ENCODE data around the gene STK11IP.

STK11IP gene

GRCh38 chr2:219578811-219579613 is 18.6 kb upstream of the STK11IP start:
- DNase-seq (ENCODE audit: low read depth) = no peak

- no peak for DNase-seq (ENCODE audit: low read depth)
Measured at GRCh38 chr2:219581346-219581745, 16.3 kb upstream of the STK11IP start.

GRCh38 chr2:219591091-219591490 is 6.6 kb upstream of the STK11IP start:
- DNase-seq (ENCODE audit: low read depth) = no peak

- DNase-seq (ENCODE audit: low read depth) = no peak
Measured at GRCh38 chr2:219592736-219593135, 4.9 kb upstream of the STK11IP start.

- DNase-seq (ENCODE audit: low read depth) = no peak
Measured at GRCh38 chr2:219593154-219593553, 4.5 kb upstream of the STK11IP start.

- no peak for DNase-seq (ENCODE audit: low read depth)
Measured at GRCh38 chr2:219595256-219595655, 2.4 kb upstream of the STK11IP start.

- DNase-seq (ENCODE audit: low read depth) = no peak
Measured at GRCh38 chr2:219596954-219597551, 604 bp upstream of the STK11IP start.

GRCh38 chr2:219598308-219599078 is 836 bp downstream of the STK11IP start:
- no peak for DNase-seq (ENCODE audit: low read depth)

GRCh38 chr2:219603771-219604170 is 6.1 kb downstream of the STK11IP start:
- no peak for DNase-seq (ENCODE audit: low read depth)

GRCh38 chr2:219605607-219605954 is 7.9 kb downstream of the STK11IP start:
- DNase-seq (ENCODE audit: low read depth) = no peak

- DNase-seq (ENCODE audit: low read depth) = no peak
Measured at GRCh38 chr2:219607931-219608330, 10.3 kb downstream of the STK11IP start.

GRCh38 chr2:219608399-219608964 is 10.8 kb downstream of the STK11IP start:
- no peak for DNase-seq (ENCODE audit: low read depth)

GRCh38 chr2:219609149-219609750 is 11.6 kb downstream of the STK11IP start:
- DNase-seq (ENCODE audit: low read depth) = no peak

- no peak for DNase-seq (ENCODE audit: low read depth)
Measured at GRCh38 chr2:219611306-219611705, 13.6 kb downstream of the STK11IP start.

GRCh38 chr2:219611866-219612576 is 14.4 kb downstream of the STK11IP start:
- DNase-seq (ENCODE audit: low read depth) = no peak

GRCh38 chr2:219612577-219613286 is 15.1 kb downstream of the STK11IP start:
- DNase-seq (ENCODE audit: low read depth) = no peak

- no peak for DNase-seq (ENCODE audit: low read depth)
Measured at GRCh38 chr2:219613461-219614070, 15.9 kb downstream of the STK11IP start.

- no peak for DNase-seq (ENCODE audit: low read depth)
Measured at GRCh38 chr2:219614076-219614860, 16.6 kb downstream of the STK11IP start.

GRCh38 chr2:219615036-219615435 is 17.4 kb downstream of the STK11IP start:
- no peak for DNase-seq (ENCODE audit: low read depth)

GRCh38 chr2:219615894-219616293 is 18.2 kb downstream of the STK11IP start:
- DNase-seq (ENCODE audit: low read depth) = no peak

Data from HS-5 (cell line).